Fibroblast of gingiva (primary cell): Measurements from ENCODE around the gene PAX3.

Experiments
- DNase-seq: peaks from one replicate; pipeline ENCODE4 v3.0.0-alpha.2; 2011; ENCODE audit warnings: low read depth

Gene PAX3

GRCh38 chr2:222298311-222299150, at the start of gene PAX3:
PAX3 (minus strand) TSS chr2:222298998; CDS start chr2:222298615, 383 bp downstream.
- peak; percentile 77 for DNase-seq

GRCh38 chr2:222341331-222341730, 42.5 kb upstream of the PAX3 start:
- no peak for DNase-seq

GRCh38 chr2:222338374-222338773, 39.6 kb upstream of the PAX3 start:
- DNase-seq = no peak

- DNase-seq = no peak
Measured at GRCh38 chr2:222336931-222337330, 38.1 kb upstream of the PAX3 start.

- no peak for DNase-seq
Measured at GRCh38 chr2:222336442-222336841, 37.6 kb upstream of the PAX3 start.

GRCh38 chr2:222334914-222335313, 36.1 kb upstream of the PAX3 start:
- no peak for DNase-seq

- DNase-seq = no peak
Measured at GRCh38 chr2:222333397-222333796, 34.6 kb upstream of the PAX3 start.

- no peak for DNase-seq
Measured at GRCh38 chr2:222332116-222332515, 33.3 kb upstream of the PAX3 start.

- no peak for DNase-seq
Measured at GRCh38 chr2:222330910-222331309, 32.1 kb upstream of the PAX3 start.

- no peak for DNase-seq
Measured at GRCh38 chr2:222322236-222322635, 23.4 kb upstream of the PAX3 start.

GRCh38 chr2:222320436-222321395, 21.9 kb upstream of the PAX3 start:
- DNase-seq = no peak

- no peak for DNase-seq
Measured at GRCh38 chr2:222319586-222320435, 21.0 kb upstream of the PAX3 start.

GRCh38 chr2:222318712-222319585, 20.2 kb upstream of the PAX3 start:
- no peak for DNase-seq

- peak; percentile 60 for DNase-seq
Measured at GRCh38 chr2:222318026-222318711, 19.4 kb upstream of the PAX3 start.

- no peak for DNase-seq
Measured at GRCh38 chr2:222315443-222316121, 16.8 kb upstream of the PAX3 start.

GRCh38 chr2:222313816-222314215, 15.0 kb upstream of the PAX3 start:
- no peak for DNase-seq

GRCh38 chr2:222311978-222312738, 13.4 kb upstream of the PAX3 start:
- no peak for DNase-seq

GRCh38 chr2:222311319-222311977, 12.7 kb upstream of the PAX3 start:
- DNase-seq = no peak
